OCI-LY1 (cell line): ENCODE results near the gene FRMD7.

Experiments
- H2AFZ ChIP-seq: fragments of 200-600 bp; sonication (generic), shearing (Covaris generic); 2 replicates; pipeline ENCODE4 v1.6.0; 2014; ENCODE audit warnings: antibody characterized with exemption, mild to moderate bottlenecking, low read length
- H3F3A ChIP-seq: fragments of 200-600 bp; sonication (generic), shearing (Covaris generic); 2 replicates; pipeline ENCODE4 v1.6.0; 2014; ENCODE audit warnings: mild to moderate bottlenecking, antibody characterized with exemption, low read length, moderate library complexity; ENCODE audit not compliant: insufficient read depth
- H3K27ac ChIP-seq: fragments of 200-600 bp; sonication (generic); 2 replicates; pipeline ENCODE4 v1.5.1; 2014; ENCODE audit warnings: low read length, mixed run types, mild to moderate bottlenecking, low read depth; ENCODE audit not compliant: poor library complexity, severe bottlenecking
- H3K27me3 ChIP-seq: fragments of 200-600 bp; sonication (generic); 2 replicates; pipeline ENCODE4 v1.6.0; 2014; ENCODE audit warnings: antibody characterized with exemption, mild to moderate bottlenecking, low read length, moderate library complexity; ENCODE audit not compliant: insufficient read depth
- H3K36me3 ChIP-seq: fragments of 200-600 bp; sonication (generic); 2 replicates; pipeline ENCODE4 v1.6.1; 2014; ENCODE audit warnings: mild to moderate bottlenecking, antibody characterized with exemption, low read length, moderate library complexity, mixed read lengths; ENCODE audit not compliant: insufficient read depth
- H3K4me1 ChIP-seq: fragments of 200-600 bp; sonication (generic); 2 replicates; pipeline ENCODE4 v1.5.1; 2014; ENCODE audit warnings: mild to moderate bottlenecking, low read length, moderate library complexity; ENCODE audit not compliant: insufficient read depth, severe bottlenecking
- H3K4me2 ChIP-seq: fragments of 200-600 bp; sonication (generic), shearing (Covaris generic); 2 replicates; pipeline ENCODE4 v1.6.1; 2014; ENCODE audit warnings: low read length
- H3K4me3 ChIP-seq: fragments of 200-600 bp; sonication (generic); 2 replicates; pipeline ENCODE4 v1.5.1; 2014; ENCODE audit warnings: low read length, low read depth, mild to moderate bottlenecking, mixed read lengths; ENCODE audit not compliant: poor library complexity, severe bottlenecking
- H3K79me2 ChIP-seq: fragments of 200-600 bp; shearing (Covaris generic); 2 replicates; pipeline ENCODE4 v1.6.1; 2016; ENCODE audit warnings: mixed run types, low read length, mixed read lengths; ENCODE audit not compliant: insufficient read depth
- H3K9ac ChIP-seq: fragments of 200-600 bp; sonication (generic), shearing (Covaris generic); 2 replicates; pipeline ENCODE4 v1.6.1; 2014; ENCODE audit warnings: mild to moderate bottlenecking, low read length, mixed read lengths
- H3K9me2 ChIP-seq: fragments of 200-600 bp; sonication (generic), shearing (Covaris generic); 2 replicates; pipeline ENCODE4 v1.6.1; 2014; ENCODE audit warnings: low read depth, mild to moderate bottlenecking, low read length, mixed read lengths
- H3K9me3 ChIP-seq: fragments of 200-600 bp; shearing (Covaris generic); 2 replicates; pipeline ENCODE4 v1.6.1; 2014; ENCODE audit warnings: low read length, mixed read lengths
- H4K20me1 ChIP-seq: fragments of 200-600 bp; sonication (generic), shearing (Covaris generic); 2 replicates; pipeline ENCODE4 v1.6.0; 2016; ENCODE audit warnings: mild to moderate bottlenecking, low read length; ENCODE audit not compliant: insufficient read depth
- EZH2 ChIP-seq: fragments of 200-600 bp; sonication (generic), shearing (Covaris generic); IDR thresholded peaks from 2 replicates; pipeline ENCODE4 v1.8.0; 2017; ENCODE audit warnings: borderline replicate concordance, mixed run types, mild to moderate bottlenecking, antibody characterized with exemption, low read length, moderate library complexity, mixed read lengths
- TF ChIP-seq, protein P1 (sequence below): fragments of 200-600 bp; sonication (generic), shearing (Covaris generic); IDR thresholded peaks from 2 replicates; pipeline ENCODE4 v1.5.1; 2017; ENCODE audit warnings: mild to moderate bottlenecking, antibody characterized with exemption, low read length, moderate library complexity, mixed read lengths

The FRMD7 gene

DNA sequence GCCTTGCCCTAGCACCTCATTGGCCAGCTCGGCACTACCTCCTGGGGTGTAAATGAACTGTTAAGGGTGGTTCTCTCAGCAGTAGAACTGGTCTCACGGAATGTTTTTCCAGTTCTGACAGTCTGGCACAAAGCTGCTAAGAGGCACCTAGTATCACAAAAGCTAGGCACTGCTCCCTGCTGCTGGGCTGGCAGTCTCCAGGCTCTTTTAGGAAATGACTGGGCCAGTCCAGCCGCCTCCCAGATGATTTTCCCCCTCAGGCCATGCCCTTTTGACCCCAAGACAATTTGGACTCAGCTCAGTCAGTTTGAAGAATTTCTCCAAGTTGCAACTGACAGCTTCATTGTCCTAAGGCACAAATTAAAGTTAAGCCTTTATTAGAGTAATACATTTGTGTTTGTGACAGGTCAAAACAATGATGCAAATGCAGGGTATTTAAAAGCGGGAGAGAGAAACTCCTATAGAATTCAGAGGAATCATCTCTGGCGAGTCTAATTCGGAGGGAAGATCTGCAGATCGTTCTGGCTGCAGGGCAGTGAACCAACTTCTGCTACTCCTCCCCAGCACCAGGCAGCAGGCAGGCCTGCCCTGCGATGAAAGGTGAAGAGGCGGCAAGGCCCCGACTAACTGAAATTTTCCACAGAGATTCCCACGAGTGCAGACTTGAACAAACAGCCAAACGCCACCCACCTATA lies 7.9 kb downstream of the FRMD7 start:
- no peak overlapping the region for H3K4me3 ChIP-seq
- no peaks in the 10 kb centered on the region for H3F3A ChIP-seq
- H3K4me2 ChIP-seq, result no peak overlapping the region
- H4K20me1 ChIP-seq, result no peaks in the 10 kb centered on the region
- H3K27ac ChIP-seq, result no peak overlapping the region
- H3K4me1 ChIP-seq, result peaks cover under 1% of the 10 kb centered on the region
- no peaks in the 10 kb centered on the region for H3K27me3 ChIP-seq
- no peaks in the 10 kb centered on the region for H3K9me3 ChIP-seq
- H3K9me2 ChIP-seq, result no peaks in the 10 kb centered on the region
- no peak overlapping the region for H2AFZ ChIP-seq
- H3K79me2 ChIP-seq, result no peaks in the 10 kb centered on the region
- H3K36me3 ChIP-seq, result no peaks in the 10 kb centered on the region
- no peak for TF ChIP-seq EZH2
- TF ChIP-seq, protein P1, sequence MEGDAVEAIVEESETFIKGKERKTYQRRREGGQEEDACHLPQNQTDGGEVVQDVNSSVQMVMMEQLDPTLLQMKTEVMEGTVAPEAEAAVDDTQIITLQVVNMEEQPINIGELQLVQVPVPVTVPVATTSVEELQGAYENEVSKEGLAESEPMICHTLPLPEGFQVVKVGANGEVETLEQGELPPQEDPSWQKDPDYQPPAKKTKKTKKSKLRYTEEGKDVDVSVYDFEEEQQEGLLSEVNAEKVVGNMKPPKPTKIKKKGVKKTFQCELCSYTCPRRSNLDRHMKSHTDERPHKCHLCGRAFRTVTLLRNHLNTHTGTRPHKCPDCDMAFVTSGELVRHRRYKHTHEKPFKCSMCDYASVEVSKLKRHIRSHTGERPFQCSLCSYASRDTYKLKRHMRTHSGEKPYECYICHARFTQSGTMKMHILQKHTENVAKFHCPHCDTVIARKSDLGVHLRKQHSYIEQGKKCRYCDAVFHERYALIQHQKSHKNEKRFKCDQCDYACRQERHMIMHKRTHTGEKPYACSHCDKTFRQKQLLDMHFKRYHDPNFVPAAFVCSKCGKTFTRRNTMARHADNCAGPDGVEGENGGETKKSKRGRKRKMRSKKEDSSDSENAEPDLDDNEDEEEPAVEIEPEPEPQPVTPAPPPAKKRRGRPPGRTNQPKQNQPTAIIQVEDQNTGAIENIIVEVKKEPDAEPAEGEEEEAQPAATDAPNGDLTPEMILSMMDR, result no peak
- no peak overlapping the region for H3K9ac ChIP-seq

DNA sequence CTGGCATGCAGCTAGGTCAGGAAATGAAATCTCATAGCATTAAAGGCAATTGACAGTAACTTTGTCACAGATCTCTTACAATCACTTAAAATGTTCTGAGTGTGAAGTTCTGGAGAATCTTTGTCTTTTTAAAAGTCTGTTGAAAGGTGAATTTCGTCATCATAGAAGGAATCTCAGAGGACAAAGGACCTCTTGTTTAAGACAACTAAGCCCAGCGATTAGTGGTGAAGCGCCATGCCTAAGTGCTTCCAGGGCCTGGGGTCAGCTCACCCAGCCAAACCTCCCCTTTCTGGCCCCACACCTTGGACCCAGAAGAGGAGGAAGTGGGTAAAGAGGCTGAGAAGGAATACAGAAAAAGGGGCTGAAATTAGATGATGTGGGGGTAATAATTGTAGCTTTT lies 8.5 kb downstream of the FRMD7 start:
- H3K27ac ChIP-seq, result no peak overlapping the region
- H3K36me3 ChIP-seq, result no peaks in the 10 kb centered on the region
- H3K9ac ChIP-seq, result no peak overlapping the region
- no peaks in the 10 kb centered on the region for H3F3A ChIP-seq
- H2AFZ ChIP-seq, result no peak overlapping the region
- H3K9me2 ChIP-seq, result no peaks in the 10 kb centered on the region
- peaks cover 3% of the 10 kb centered on the region for H3K4me1 ChIP-seq
- no peaks in the 10 kb centered on the region for H3K27me3 ChIP-seq
- H3K79me2 ChIP-seq, result no peaks in the 10 kb centered on the region
- no peak overlapping the region for H3K4me3 ChIP-seq
- TF ChIP-seq, protein P1, result no peak
- H3K9me3 ChIP-seq, result no peaks in the 10 kb centered on the region
- H4K20me1 ChIP-seq, result no peaks in the 10 kb centered on the region
- H3K4me2 ChIP-seq, result no peak overlapping the region

DNA sequence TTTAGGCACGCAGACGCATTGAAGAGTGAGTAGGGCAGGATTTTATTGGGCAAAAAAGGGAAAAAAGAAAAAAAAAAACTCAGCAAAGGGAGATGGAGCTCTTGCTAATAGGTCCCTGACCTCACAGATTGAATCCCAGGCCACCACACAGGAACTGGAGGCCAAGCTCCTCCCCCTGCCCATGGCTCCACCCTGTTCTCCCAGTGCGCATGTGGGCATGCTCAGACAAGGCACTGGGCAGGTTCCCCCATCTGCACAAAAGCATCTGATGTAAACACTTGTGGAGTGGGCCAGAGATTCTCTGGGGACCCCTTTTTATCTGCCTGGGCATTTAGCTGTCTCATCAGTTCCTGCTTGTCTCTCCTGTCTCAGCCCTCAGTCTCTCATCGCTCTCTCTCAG lies 9.5 kb downstream of the FRMD7 start:
- H3K9me2 ChIP-seq, result no peaks in the 10 kb centered on the region
- H3K27ac ChIP-seq, result no peak overlapping the region
- H3K4me3 ChIP-seq, result no peak overlapping the region
- no peaks in the 10 kb centered on the region for H3K79me2 ChIP-seq
- no peaks in the 10 kb centered on the region for H3K36me3 ChIP-seq
- H3K4me2 ChIP-seq, result no peak overlapping the region
- no peaks in the 10 kb centered on the region for H3K9me3 ChIP-seq
- no peaks in the 10 kb centered on the region for H3K27me3 ChIP-seq
- peaks cover 3% of the 10 kb centered on the region for H3K4me1 ChIP-seq
- no peaks in the 10 kb centered on the region for H3F3A ChIP-seq
- no peak overlapping the region for H3K9ac ChIP-seq
- no peak overlapping the region for H2AFZ ChIP-seq
- no peaks in the 10 kb centered on the region for H4K20me1 ChIP-seq
- TF ChIP-seq, protein P1, result no peak
- TF ChIP-seq EZH2, result no peak
